ENCODE results near the gene TTLL11.

The TTLL11 gene

DNA sequence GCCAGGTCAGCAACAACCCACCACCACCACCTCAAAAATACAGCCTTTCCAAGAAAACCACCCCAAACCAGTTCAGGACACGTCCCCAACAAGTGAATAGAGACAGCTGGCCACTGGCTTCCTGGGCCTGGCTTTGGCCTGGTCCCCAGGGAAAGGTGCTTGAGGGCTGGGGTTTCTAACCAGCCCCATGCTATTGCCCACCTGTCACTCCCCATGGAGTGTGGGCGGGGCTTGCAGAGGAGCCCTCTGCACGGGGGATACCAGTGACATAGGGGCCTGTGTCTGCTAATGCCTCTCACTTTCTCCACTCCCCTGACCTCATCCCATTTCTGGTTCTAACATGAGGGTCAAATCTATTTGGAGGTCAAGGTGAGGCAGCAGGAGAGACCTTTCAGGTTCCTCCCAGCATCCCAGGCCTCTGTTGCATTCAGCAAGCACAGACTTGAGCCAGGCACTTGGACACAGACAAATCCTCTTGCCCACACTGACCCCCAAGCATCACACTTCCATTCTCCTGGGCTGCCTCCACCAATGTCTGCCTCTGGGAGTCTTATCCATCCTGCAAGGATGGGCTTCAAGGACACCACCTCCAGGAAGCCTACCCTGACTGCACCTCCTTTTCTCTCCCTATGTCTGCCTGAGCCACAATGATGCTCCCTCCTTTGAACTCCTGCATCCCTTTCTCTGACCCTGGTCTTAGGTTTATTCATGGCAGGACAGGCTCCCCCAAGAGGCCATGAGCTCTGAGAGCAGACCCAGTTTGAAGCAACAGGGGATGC, 16.1 kb upstream of the TTLL11 start:
- H3K27me3 ChIP-seq (ENCODE audit: insufficient read depth, poor library complexity, severe bottlenecking), result no peaks in the 10 kb centered on the region
- no peaks in the 10 kb centered on the region for H3K36me3 ChIP-seq (ENCODE audit: low read depth)
- TF ChIP-seq, protein P1, sequence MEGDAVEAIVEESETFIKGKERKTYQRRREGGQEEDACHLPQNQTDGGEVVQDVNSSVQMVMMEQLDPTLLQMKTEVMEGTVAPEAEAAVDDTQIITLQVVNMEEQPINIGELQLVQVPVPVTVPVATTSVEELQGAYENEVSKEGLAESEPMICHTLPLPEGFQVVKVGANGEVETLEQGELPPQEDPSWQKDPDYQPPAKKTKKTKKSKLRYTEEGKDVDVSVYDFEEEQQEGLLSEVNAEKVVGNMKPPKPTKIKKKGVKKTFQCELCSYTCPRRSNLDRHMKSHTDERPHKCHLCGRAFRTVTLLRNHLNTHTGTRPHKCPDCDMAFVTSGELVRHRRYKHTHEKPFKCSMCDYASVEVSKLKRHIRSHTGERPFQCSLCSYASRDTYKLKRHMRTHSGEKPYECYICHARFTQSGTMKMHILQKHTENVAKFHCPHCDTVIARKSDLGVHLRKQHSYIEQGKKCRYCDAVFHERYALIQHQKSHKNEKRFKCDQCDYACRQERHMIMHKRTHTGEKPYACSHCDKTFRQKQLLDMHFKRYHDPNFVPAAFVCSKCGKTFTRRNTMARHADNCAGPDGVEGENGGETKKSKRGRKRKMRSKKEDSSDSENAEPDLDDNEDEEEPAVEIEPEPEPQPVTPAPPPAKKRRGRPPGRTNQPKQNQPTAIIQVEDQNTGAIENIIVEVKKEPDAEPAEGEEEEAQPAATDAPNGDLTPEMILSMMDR (IDR thresholded peaks at IDR 0.05; ENCODE audit: poor library complexity, severe bottlenecking), result no peak
- no peak overlapping the region for H3K27ac ChIP-seq (ENCODE audit: poor library complexity, severe bottlenecking)
- ATAC-seq (ENCODE audit: low read depth) (no peak), DNase-seq (ENCODE audit: low spot score) (no peak)
- no peak overlapping the region for H3K4me3 ChIP-seq (ENCODE audit: severe bottlenecking)
- no peaks in the 10 kb centered on the region for H3K9me3 ChIP-seq (ENCODE audit: severe bottlenecking)
- H3K4me1 ChIP-seq (ENCODE audit: insufficient read depth, poor library complexity, severe bottlenecking), result no peaks in the 10 kb centered on the region

DNA sequence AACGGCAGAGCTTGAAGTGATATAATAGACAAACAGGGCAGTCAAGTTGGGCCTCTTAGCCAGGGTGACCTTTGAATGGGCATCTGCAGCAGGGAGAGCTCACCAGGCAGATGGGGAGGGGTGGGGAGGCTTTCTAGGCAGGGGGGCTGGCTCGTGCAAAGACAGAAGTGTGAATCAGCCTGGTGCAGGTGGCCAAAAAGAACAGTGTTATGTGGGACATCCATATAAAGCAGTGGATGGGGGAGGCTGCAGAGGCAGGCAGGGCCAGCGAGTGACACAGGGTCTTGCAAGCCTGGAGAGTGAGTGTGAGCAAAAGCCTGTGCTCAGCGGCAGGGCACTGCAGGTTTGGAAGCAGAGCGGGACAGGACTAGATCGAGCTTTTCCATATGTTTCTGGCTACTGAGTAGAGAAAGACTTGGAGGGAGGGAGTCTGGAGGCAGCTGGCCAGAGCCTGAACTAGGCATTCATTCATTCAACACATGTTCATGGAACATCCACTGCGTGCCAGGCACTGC, 14.2 kb upstream of the TTLL11 start:
- H3K9me3 ChIP-seq (ENCODE audit: severe bottlenecking), result no peaks in the 10 kb centered on the region
- no peaks in the 10 kb centered on the region for H3K36me3 ChIP-seq (ENCODE audit: low read depth)
- ATAC-seq (ENCODE audit: low read depth) (no peak), DNase-seq (ENCODE audit: low spot score) (no peak)
- H3K27me3 ChIP-seq (ENCODE audit: insufficient read depth, poor library complexity, severe bottlenecking), result no peaks in the 10 kb centered on the region
- H3K27ac ChIP-seq (ENCODE audit: poor library complexity, severe bottlenecking), result no peak overlapping the region
- no peaks in the 10 kb centered on the region for H3K4me1 ChIP-seq (ENCODE audit: insufficient read depth, poor library complexity, severe bottlenecking)
- TF ChIP-seq, protein P1 (IDR thresholded peaks at IDR 0.05; ENCODE audit: poor library complexity, severe bottlenecking), result no peak
- no peak overlapping the region for H3K4me3 ChIP-seq (ENCODE audit: severe bottlenecking)

DNA sequence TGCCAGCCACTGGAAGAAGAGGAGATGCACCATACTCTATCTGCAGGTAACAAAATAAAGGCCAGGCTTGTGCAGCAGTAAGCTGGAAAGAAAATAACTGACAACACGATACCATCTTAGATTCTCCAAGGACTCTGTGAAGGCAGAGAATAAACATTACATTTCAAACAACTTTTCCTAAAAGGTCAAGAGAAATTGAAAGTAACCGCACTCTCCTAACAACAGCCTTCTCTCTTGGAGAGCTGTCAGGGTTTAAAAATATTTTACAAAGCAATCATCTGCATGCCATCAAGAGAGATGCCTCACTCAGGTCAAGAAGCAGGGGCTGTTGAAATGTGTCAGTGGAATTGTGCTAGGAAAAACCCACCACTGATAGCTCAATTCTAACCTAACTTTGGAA, 13.5 kb upstream of the TTLL11 start:
- Histone ChIP-seq H3K27ac (ENCODE audit: poor library complexity, severe bottlenecking) (no peak overlapping the region), H3K4me3 (ENCODE audit: severe bottlenecking) (no peak overlapping the region), H3K9me3 (ENCODE audit: severe bottlenecking) (no peaks in the 10 kb centered on the region), H3K4me1 (ENCODE audit: insufficient read depth, poor library complexity, severe bottlenecking) (no peaks in the 10 kb centered on the region), H3K27me3 (ENCODE audit: insufficient read depth, poor library complexity, severe bottlenecking) (no peaks in the 10 kb centered on the region), H3K36me3 (ENCODE audit: low read depth) (no peaks in the 10 kb centered on the region)
- TF ChIP-seq, protein P1 (IDR thresholded peaks at IDR 0.05; ENCODE audit: poor library complexity, severe bottlenecking), result no peak
- DNase-seq (ENCODE audit: low spot score), result no peak
- no peak for ATAC-seq (ENCODE audit: low read depth)

DNA sequence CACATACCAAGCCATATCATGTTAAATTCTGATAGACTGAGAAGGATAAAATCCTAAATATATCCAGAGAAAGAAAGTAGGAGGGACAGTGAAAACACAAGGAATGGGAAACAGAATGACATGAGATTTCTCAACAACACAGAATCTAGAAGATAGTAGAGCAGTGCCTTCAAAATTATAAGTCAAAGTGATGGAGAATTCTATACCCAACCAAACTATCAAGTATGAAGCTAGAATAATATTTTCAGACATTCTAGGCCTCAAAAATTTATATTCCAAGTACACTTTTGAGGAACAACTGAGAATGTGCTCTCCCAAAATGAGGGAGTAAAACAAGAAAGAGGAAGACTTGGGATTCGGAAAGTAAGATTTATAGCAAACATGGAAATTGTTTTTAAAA, 10.9 kb upstream of the TTLL11 start:
- no peak overlapping the region for H3K27ac ChIP-seq (ENCODE audit: poor library complexity, severe bottlenecking)
- H3K4me1 ChIP-seq (ENCODE audit: insufficient read depth, poor library complexity, severe bottlenecking), result no peaks in the 10 kb centered on the region
- TF ChIP-seq, protein P1 (IDR thresholded peaks at IDR 0.05; ENCODE audit: poor library complexity, severe bottlenecking), result no peak
- H3K4me3 ChIP-seq (ENCODE audit: severe bottlenecking), result no peak overlapping the region
- H3K36me3 ChIP-seq (ENCODE audit: low read depth), result no peaks in the 10 kb centered on the region
- no peaks in the 10 kb centered on the region for H3K27me3 ChIP-seq (ENCODE audit: insufficient read depth, poor library complexity, severe bottlenecking)
- ATAC-seq (ENCODE audit: low read depth), result no peak
- DNase-seq (ENCODE audit: low spot score), result no peak
- no peaks in the 10 kb centered on the region for H3K9me3 ChIP-seq (ENCODE audit: severe bottlenecking)

DNA sequence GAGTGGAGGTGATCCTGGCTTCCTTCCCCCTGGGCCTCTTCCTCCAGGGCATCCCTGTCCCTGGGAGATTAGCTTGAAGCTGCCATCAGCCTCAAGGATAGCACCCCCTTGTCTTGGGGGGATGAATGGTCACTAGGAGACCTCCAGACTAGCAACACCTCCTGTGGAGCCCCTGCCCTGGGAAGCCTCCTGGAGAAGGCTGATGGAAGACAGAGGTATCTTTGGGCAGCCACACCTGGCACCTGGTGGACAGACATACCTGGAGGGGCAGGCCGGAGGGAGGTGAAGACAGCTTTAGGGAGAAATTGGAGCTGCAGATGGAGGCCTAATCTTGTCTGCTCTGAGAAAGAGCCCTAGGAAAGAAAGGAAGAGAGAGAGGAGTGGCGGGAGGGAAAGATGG, 9.0 kb upstream of the TTLL11 start:
- TF ChIP-seq, protein P1 (IDR thresholded peaks at IDR 0.05; ENCODE audit: poor library complexity, severe bottlenecking), result no peak
- H3K9me3 ChIP-seq (ENCODE audit: severe bottlenecking), result no peaks in the 10 kb centered on the region
- no peaks in the 10 kb centered on the region for H3K4me1 ChIP-seq (ENCODE audit: insufficient read depth, poor library complexity, severe bottlenecking)
- no peak overlapping the region for H3K27ac ChIP-seq (ENCODE audit: poor library complexity, severe bottlenecking)
- DNase-seq (ENCODE audit: low spot score) (no peak), ATAC-seq (ENCODE audit: low read depth) (no peak)
- H3K36me3 ChIP-seq (ENCODE audit: low read depth), result no peaks in the 10 kb centered on the region
- H3K4me3 ChIP-seq (ENCODE audit: severe bottlenecking), result no peak overlapping the region
- no peaks in the 10 kb centered on the region for H3K27me3 ChIP-seq (ENCODE audit: insufficient read depth, poor library complexity, severe bottlenecking)

Data from RWPE2 (cell line).